IMR-90 (cell line): Measurements from ENCODE around the gene HACE1. TPM values are rescaled to one million over a fixed set of nuclear protein-coding genes. Genes with fewer than 3 reads are reported as not detected.
"Not testable (repeated sequence)": the region's sequence is repeated elsewhere in the genome, so short reads cannot be mapped to it uniquely, and the experiment has no call there.

Experiments used
- ATAC-seq: fragments of 200-7000 bp; cut with Tn5 transposase; 2 replicates; pipeline ENCODE4 v1.9.1; 2020; ENCODE audit warnings: low read depth, mild to moderate bottlenecking, moderate library complexity
- BruUV-seq: library from RNA; stranded (reverse); fragments of 400-500 nt; replicated peaks from 2 replicates; lab custom pipeline; 2021; lab: Mats Ljungman, UMichigan
- CTCF ChIA-PET: fragments of 300-600 bp; formaldehyde crosslinking; extraction: SDS; loops from one replicate; lab custom pipeline; 2021; ENCODE audit warnings: antibody characterized with exemption; lab: Yijun Ruan, JAX
- POLR2A ChIA-PET: fragments of 300-600 bp; sonication (Branson Sonifier 250); formaldehyde crosslinking; loops from one replicate; lab custom pipeline; 2022; ENCODE audit warnings: antibody characterized with exemption; ENCODE audit not compliant: unreplicated experiment; lab: Charles Lee
- DNase-seq: peaks from one replicate; pipeline ENCODE4 v3.0.0; 2013
- H2AFZ ChIP-seq: replicated peaks from 2 replicates; pipeline ENCODE3; 2013; ENCODE audit warnings: low read length, mild to moderate bottlenecking; ENCODE audit not compliant: poor library complexity
- H2AK5ac ChIP-seq: 2 replicates; pipeline ENCODE4 v1.6.1; 2013; ENCODE audit warnings: low read depth, low read length, inconsistent platforms
- H2AK9ac ChIP-seq: replicated peaks from 2 replicates; pipeline ENCODE3; 2013; ENCODE audit warnings: mild to moderate bottlenecking, low read depth, low read length, moderate library complexity; ENCODE audit not compliant: poor library complexity
- H2BK120ac ChIP-seq: 2 replicates; pipeline ENCODE4 v1.6.1; 2013; ENCODE audit warnings: low read depth, low read length, inconsistent platforms
- H2BK15ac ChIP-seq: 3 replicates; pipeline ENCODE4 v1.6.1; 2013; ENCODE audit warnings: low read depth, low read length, inconsistent platforms
- H2BK20ac ChIP-seq: 2 replicates; pipeline ENCODE4 v1.6.1; 2013; ENCODE audit warnings: low read depth, mild to moderate bottlenecking, inconsistent platforms, low read length, moderate library complexity
- H2BK5ac ChIP-seq: 2 replicates; pipeline ENCODE4 v1.6.1; 2013; ENCODE audit warnings: mild to moderate bottlenecking, low read depth, low read length, inconsistent platforms; ENCODE audit not compliant: poor library complexity, severe bottlenecking
- H3K14ac ChIP-seq: replicated peaks from 2 replicates; pipeline ENCODE4 v1.6.1; 2013; ENCODE audit warnings: low read depth, low read length, inconsistent platforms
- H3K18ac ChIP-seq: 2 replicates; pipeline ENCODE4 v1.6.1; 2013; ENCODE audit warnings: low read depth, low read length, control low read depth
- H3K23ac ChIP-seq: 2 replicates; pipeline ENCODE4 v1.6.1; 2013; ENCODE audit warnings: low read depth, low read length, inconsistent platforms
- H3K27ac ChIP-seq: 2 replicates; pipeline ENCODE4 v1.5.1; 2013; ENCODE audit warnings: mild to moderate bottlenecking, control low read depth, low read length; ENCODE audit not compliant: insufficient read depth
- H3K27me3 ChIP-seq: 2 replicates; pipeline ENCODE4 v1.6.1; 2013; ENCODE audit warnings: low read length; ENCODE audit not compliant: control insufficient read depth, insufficient read depth
- H3K36me3 ChIP-seq: 2 replicates; pipeline ENCODE4 v1.6.1; 2013; ENCODE audit warnings: low read length, mixed read lengths; ENCODE audit not compliant: control insufficient read depth, insufficient read depth
- H3K4ac ChIP-seq: 2 replicates; pipeline ENCODE4 v1.6.1; 2013; ENCODE audit warnings: low read depth, low read length, inconsistent platforms
- H3K4me1 ChIP-seq: 2 replicates; pipeline ENCODE4 v1.6.1; 2013; ENCODE audit warnings: low read length, mixed read lengths; ENCODE audit not compliant: control insufficient read depth, insufficient read depth
- H3K4me2 ChIP-seq: 2 replicates; pipeline ENCODE4 v1.6.1; 2013; ENCODE audit warnings: low read depth, mild to moderate bottlenecking, control low read depth, low read length, moderate library complexity
- H3K4me3 ChIP-seq: 2 replicates; pipeline ENCODE4 v1.5.1; 2013; ENCODE audit warnings: low read depth, mild to moderate bottlenecking, control low read depth, low read length, moderate library complexity; ENCODE audit not compliant: insufficient read depth
- H3K56ac ChIP-seq: 2 replicates; pipeline ENCODE4 v1.6.1; 2013; ENCODE audit warnings: low read length, inconsistent platforms; ENCODE audit not compliant: insufficient read depth; ENCODE audit errors: extremely low read depth
- H3K79me1 ChIP-seq, 2 experiments: 2 replicates each; pipeline ENCODE4 v1.6.1; 2013; ENCODE audit warnings: low read length in 2 of 2, inconsistent platforms in 1 of 2, low read depth in 1 of 2
- H3K9ac ChIP-seq: 2 replicates; pipeline ENCODE4 v1.6.1; 2013; ENCODE audit warnings: low read depth, low read length, control low read depth
- H3K9me1 ChIP-seq: 2 replicates; pipeline ENCODE4 v1.6.1; 2013; ENCODE audit warnings: low read length, inconsistent platforms; ENCODE audit not compliant: insufficient read depth
- H3K9me3 ChIP-seq: 2 replicates; pipeline ENCODE4 v1.6.1; 2013; ENCODE audit warnings: low read length; ENCODE audit not compliant: control insufficient read depth, insufficient read depth
- H4K20me1 ChIP-seq: 2 replicates; pipeline ENCODE4 v1.6.1; 2013; ENCODE audit warnings: low read length, inconsistent platforms; ENCODE audit not compliant: insufficient read depth
- H4K5ac ChIP-seq: 2 replicates; pipeline ENCODE4 v1.6.1; 2013; ENCODE audit warnings: mild to moderate bottlenecking, low read depth, low read length, control low read depth
- H4K8ac ChIP-seq, 2 experiments: 2 replicates each; pipeline ENCODE4 v1.6.1; 2013; ENCODE audit warnings: low read depth in 2 of 2, low read length in 2 of 2, control low read depth in 1 of 2, inconsistent platforms in 1 of 2
- H4K91ac ChIP-seq: 2 replicates; pipeline ENCODE4 v1.6.1; 2013; ENCODE audit warnings: low read depth, low read length, inconsistent platforms; ENCODE audit not compliant: insufficient read depth
- CHD1 ChIP-seq: IDR thresholded peaks from 2 replicates; pipeline ENCODE4 v1.6.1; 2012; ENCODE audit warnings: low read depth, low read length, improper control_type of control experiment
- NFE2L2 ChIP-seq: fragments of 150-350 bp; IDR thresholded peaks from 2 replicates; pipeline ENCODE4 v1.6.1; 2016; ENCODE audit warnings: low read depth, mild to moderate bottlenecking, low read length
- RAD21 ChIP-seq: IDR thresholded peaks from 2 replicates; pipeline ENCODE4 v1.6.1; 2012; ENCODE audit warnings: low read length, improper control_type of control experiment
- RFX5 ChIP-seq: IDR thresholded peaks from 2 replicates; pipeline ENCODE4 v1.8.0; 2012; ENCODE audit warnings: low read depth, mild to moderate bottlenecking, low read length, moderate library complexity
- SMC3 ChIP-seq: fragments of 150-350 bp; IDR thresholded peaks from 2 replicates; pipeline ENCODE4 v1.6.1; 2016; ENCODE audit warnings: low read depth, mild to moderate bottlenecking, antibody characterized with exemption, low read length, moderate library complexity
- WGBS, 2 experiments: methylation state at CpG; one replicate each; pipeline versions ENCODE4 v1.1.5 to v1.1.7; 2013; ENCODE audit warnings: missing lambda C conversion rate in 2 of 2; ENCODE audit not compliant: insufficient read length in 1 of 2; ENCODE audit errors: extremely low coverage in 2 of 2; 5-methylcytosine and 5-hydroxymethylcytosine counted together
- dilution Hi-C: fragments of 300-500 bp; cut with HindIII; formaldehyde crosslinking; loops from one replicate; pipeline ENCODE4 v1.14.3; 2018; ENCODE audit warnings: low sequenced_read_pairs; ENCODE audit not compliant: unreplicated experiment
- in situ Hi-C: fragments of 300-500 bp; cut with MboI; formaldehyde crosslinking; loops from 3 replicates; pipeline ENCODE4 v1.14.3; 2019; ENCODE audit warnings: low sequenced_read_pairs, inconsistent platforms, mixed read lengths
- intact Hi-C: fragments of 100-400 bp; cut with micrococcal nuclease; formaldehyde crosslinking; loops from 2 replicates; pipeline ENCODE4 v1.10.0; 2022
- polyA plus RNA-seq, 3 experiments: library from polyadenylated mRNA; depleted of rRNA; stranded (reverse); fragments of >200 nt; gene quantifications; 2 replicates each; pipeline ENCODE4 v1.2.3, GENCODE V29; 2012; ENCODE audit warnings: low replicate concordance in 1 of 3
- total RNA-seq: library from RNA; depleted of rRNA; stranded (reverse); fragments of >200 nt; gene quantifications from 2 replicates; pipeline ENCODE4 v1.2.3, GENCODE V29; 2012

The HACE1 gene
- total and polyA plus RNA-seq, 2 of the 4 experiments (the other 2 are of a cell fraction), result 5.4 to 10.8 TPM

DNA sequence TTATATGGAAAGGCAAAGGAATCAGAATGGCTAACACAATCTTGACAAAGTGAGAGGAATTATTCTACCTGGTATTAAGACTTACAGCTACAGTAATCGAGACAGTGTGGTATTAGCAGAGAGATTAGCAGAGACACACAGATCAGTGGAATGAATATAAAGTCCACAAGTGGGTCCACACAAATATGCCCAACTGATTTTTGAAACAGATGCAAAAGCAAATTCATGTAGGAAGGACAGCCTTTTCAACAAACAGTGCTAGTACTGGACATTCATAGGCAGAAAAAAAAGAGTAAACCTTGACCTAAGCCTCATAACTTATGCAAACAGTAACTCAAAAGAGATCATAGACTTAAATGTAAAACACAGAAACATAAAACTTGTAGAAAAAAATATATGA is 22.6 kb downstream of the HACE1 start:
- in situ Hi-C loops, result no loop called here
- Histone ChIP-seq H4K91ac (no peak overlapping the region), H4K5ac (no peak overlapping the region), H3K79me1 (no peaks in the 10 kb centered on the region; a peak in 1 of 4 replicates), H3K56ac (no peak overlapping the region), H4K20me1 (no peaks in the 10 kb centered on the region), H2AK5ac (no peak overlapping the region), H3K27ac (no peak overlapping the region), H3K14ac (no peak overlapping the region), H2AK9ac (no peak overlapping the region), H3K9me1 (0 out of 2 replicates have a peak, but pooled peaks cover 2% of the 10 kb centered on the region), H3K4me1 (no peaks in the 10 kb centered on the region), H4K8ac (no peak overlapping the region), H3K27me3 (no peaks in the 10 kb centered on the region), H2BK15ac (no peak overlapping the region), H3K23ac (no peak overlapping the region), H2BK120ac (no peak overlapping the region), H3K18ac (no peak overlapping the region), H3K4me3 (no peak overlapping the region), H2AFZ (no peak overlapping the region), H2BK5ac (no peak overlapping the region), H3K4ac (no peak overlapping the region), H3K9ac (no peak overlapping the region), H3K36me3 (peaks cover 8% of the 10 kb centered on the region), H2BK20ac (no peak overlapping the region), H3K9me3 (no peaks in the 10 kb centered on the region), H3K4me2 (no peak overlapping the region)
- POLR2A ChIA-PET, result no interaction called here
- intact Hi-C loops, result no loop called here
- CTCF ChIA-PET, result no interaction called here
- no peak for ATAC-seq
- WGBS, 2 experiments, result no CpG with 5 or more reads among the region's 1 CpG
- no TSS peak for BruUV-seq
- dilution Hi-C loops, result no loop called here
- DNase-seq, result no peak
- TF ChIP-seq RAD21 (no peak), SMC3 (no peak), CHD1 (no peak), NFE2L2 (no peak), RFX5 (no peak)

DNA sequence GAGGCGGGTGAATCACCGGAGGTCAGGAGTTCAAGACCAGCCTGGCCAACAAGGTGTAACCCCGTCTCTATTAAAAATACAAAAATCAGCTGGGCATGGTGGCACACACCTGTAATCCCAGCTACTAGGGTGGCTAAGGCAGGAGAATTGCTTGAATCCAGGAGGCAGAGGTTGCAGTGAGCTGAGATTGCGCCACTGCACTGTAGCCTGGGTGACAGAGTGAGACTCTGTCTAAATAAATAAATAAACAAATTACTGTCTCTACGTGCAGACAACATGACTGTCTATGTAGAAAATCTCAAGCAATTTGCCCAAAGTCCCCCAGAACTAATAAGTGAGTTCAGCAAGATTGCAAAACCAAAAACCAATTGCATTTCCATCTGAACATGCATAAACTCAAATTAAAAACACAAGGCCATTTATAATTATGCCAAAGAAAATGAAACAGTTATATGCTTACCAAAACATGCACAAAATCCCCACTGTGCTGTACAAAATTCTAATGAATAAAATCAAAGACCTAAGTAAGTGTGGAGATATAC is 23.2 kb downstream of the HACE1 start:
- in situ Hi-C loops, H3K9me3 ChIP-seq, H3K56ac ChIP-seq: not testable (repeated sequence)

More for the DNA sequence above, 23.2 kb downstream of the HACE1 start:
- H3K9ac ChIP-seq, H3K9me1 ChIP-seq, H3K4me3 ChIP-seq, H3K27ac ChIP-seq, dilution Hi-C loops, ATAC-seq, H2AK9ac ChIP-seq, H3K4me2 ChIP-seq, H3K23ac ChIP-seq, H2AK5ac ChIP-seq, DNase-seq, CTCF ChIA-PET, H4K91ac ChIP-seq, H3K4me1 ChIP-seq, H4K5ac ChIP-seq, H2BK5ac ChIP-seq, H3K14ac ChIP-seq, H3K36me3 ChIP-seq, H2AFZ ChIP-seq, H4K8ac ChIP-seq, H3K79me1 ChIP-seq, H4K20me1 ChIP-seq, POLR2A ChIA-PET, H3K27me3 ChIP-seq, BruUV-seq, intact Hi-C loops, H2BK15ac ChIP-seq, H3K4ac ChIP-seq, H2BK120ac ChIP-seq, H2BK20ac ChIP-seq, H3K18ac ChIP-seq: not testable (repeated sequence)
- WGBS, 2 experiments, result 100% methylated on average over 2 of the region's 5 CpGs; no CpG with 5 or more reads in 1 of the 2 experiments
